Mesenchymal stem cell (in vitro differentiated cells and primary cell): Measurements from ENCODE around the gene VSIG4.

Source experiments
- DNase-seq: peaks from one replicate; pipeline ENCODE4 v3.0.0-alpha.2; 2013
- H2AFZ ChIP-seq: one replicate; pipeline ENCODE4 v1.6.1; 2013; ENCODE audit warnings: low read depth, mild to moderate bottlenecking, control low read depth, inconsistent platforms, low read length, moderate library complexity
- H2AK5ac ChIP-seq: 2 replicates; pipeline ENCODE4 v1.6.1; 2013; ENCODE audit warnings: low read length, moderate library complexity, mild to moderate bottlenecking, inconsistent platforms; ENCODE audit not compliant: severe bottlenecking
- H2BK120ac ChIP-seq: one replicate; pipeline ENCODE4 v1.6.1; 2013; ENCODE audit warnings: low read depth, mild to moderate bottlenecking, inconsistent platforms, low read length, moderate library complexity
- H2BK12ac ChIP-seq, 2 experiments: one replicate each; pipeline ENCODE4 v1.6.1; 2013; ENCODE audit warnings: inconsistent platforms in 2 of 2, low read length in 2 of 2, mild to moderate bottlenecking in 2 of 2, moderate library complexity in 2 of 2, control low read depth in 1 of 2
- H2BK15ac ChIP-seq: one replicate; pipeline ENCODE4 v1.6.1; 2013; ENCODE audit warnings: mild to moderate bottlenecking, low read depth, inconsistent platforms; ENCODE audit not compliant: poor library complexity, severe bottlenecking
- H2BK5ac ChIP-seq: 2 replicates; pipeline ENCODE4 v1.6.1; 2013; ENCODE audit warnings: low read depth, mild to moderate bottlenecking, low read length, control low read depth, inconsistent platforms; ENCODE audit not compliant: poor library complexity, severe bottlenecking
- H3K14ac ChIP-seq, 2 experiments: one replicate each; pipeline ENCODE4 v1.6.1; 2013; ENCODE audit warnings: inconsistent platforms in 2 of 2, low read length in 2 of 2, control low read depth in 1 of 2, mild to moderate bottlenecking in 1 of 2, moderate library complexity in 1 of 2
- H3K18ac ChIP-seq, 2 experiments: one replicate each; pipeline ENCODE4 v1.6.1; 2013; ENCODE audit warnings: inconsistent platforms in 2 of 2, low read length in 2 of 2, control low read depth in 1 of 2, low read depth in 1 of 2, mild to moderate bottlenecking in 1 of 2
- H3K23ac ChIP-seq, 2 experiments: one replicate each; pipeline ENCODE4 v1.6.1; 2013; ENCODE audit warnings: inconsistent platforms in 2 of 2, low read length in 2 of 2, mild to moderate bottlenecking in 2 of 2, moderate library complexity in 2 of 2, control low read depth in 1 of 2
- H3K27ac ChIP-seq: 2 replicates; pipeline ENCODE4 v1.5.1; 2013; ENCODE audit warnings: mild to moderate bottlenecking, moderate library complexity, low read length, control low read depth, inconsistent platforms; ENCODE audit not compliant: poor library complexity, severe bottlenecking
- H3K27me3 ChIP-seq, 2 experiments: 2 replicates each; pipeline versions ENCODE4 v1.6.1 to v1.7.0; 2013; ENCODE audit warnings: low read length in 2 of 2, mild to moderate bottlenecking in 2 of 2, moderate library complexity in 2 of 2, control low read depth in 1 of 2, inconsistent platforms in 1 of 2; ENCODE audit not compliant: control insufficient read depth in 1 of 2, insufficient read depth in 1 of 2
- H3K36me3 ChIP-seq, 2 experiments: 2 replicates each; pipeline versions ENCODE4 v1.6.1 to v1.7.0; 2013; ENCODE audit warnings: low read length in 2 of 2, control low read depth in 1 of 2, inconsistent platforms in 1 of 2, low read depth in 1 of 2, mild to moderate bottlenecking in 1 of 2; ENCODE audit not compliant: insufficient read depth in 2 of 2, control insufficient read depth in 1 of 2
- H3K4ac ChIP-seq, 2 experiments: one replicate each; pipeline ENCODE4 v1.6.1; 2013; ENCODE audit warnings: inconsistent platforms in 2 of 2, low read length in 2 of 2, mild to moderate bottlenecking in 2 of 2, moderate library complexity in 2 of 2, control low read depth in 1 of 2, low read depth in 1 of 2
- H3K4me1 ChIP-seq: 2 replicates; pipeline ENCODE4 v1.6.1; 2013; ENCODE audit warnings: low read depth, low read length, control low read depth; ENCODE audit not compliant: control insufficient read depth, insufficient read depth
- H3K4me2 ChIP-seq: 2 replicates; pipeline ENCODE4 v1.6.1; 2013; ENCODE audit warnings: low read length, mild to moderate bottlenecking, inconsistent platforms; ENCODE audit not compliant: poor library complexity, severe bottlenecking
- H3K4me3 ChIP-seq, 2 experiments: 2 replicates each; pipeline versions ENCODE4 v1.5.1 to v1.7.0; 2013; ENCODE audit warnings: low read length in 2 of 2, mild to moderate bottlenecking in 2 of 2, control low read depth in 1 of 2, low read depth in 1 of 2; ENCODE audit not compliant: insufficient read depth in 1 of 2
- H3K79me1 ChIP-seq: replicated peaks from 2 replicates; pipeline ENCODE4 v1.6.1; 2013; ENCODE audit warnings: mild to moderate bottlenecking, control low read depth, low read length, inconsistent platforms; ENCODE audit not compliant: poor library complexity, severe bottlenecking
- H3K9ac ChIP-seq: 2 replicates; pipeline ENCODE4 v1.7.0; 2013; ENCODE audit warnings: mild to moderate bottlenecking, low read length, moderate library complexity
- H3K9me3 ChIP-seq: 2 replicates; pipeline ENCODE4 v1.7.0; 2013; ENCODE audit warnings: mild to moderate bottlenecking, low read length; ENCODE audit not compliant: control insufficient read depth
- H4K8ac ChIP-seq: one replicate; pipeline ENCODE4 v1.6.1; 2013; ENCODE audit warnings: inconsistent platforms, mild to moderate bottlenecking, low read length, moderate library complexity
- H4K91ac ChIP-seq: one replicate; pipeline ENCODE4 v1.6.1; 2013; ENCODE audit warnings: mild to moderate bottlenecking, low read length, inconsistent platforms
- WGBS: methylation state at CpG from one replicate; pipeline ENCODE4 v1.1.7; 2013; ENCODE audit warnings: mixed read lengths; 5-methylcytosine and 5-hydroxymethylcytosine counted together

The VSIG4 gene

DNA sequence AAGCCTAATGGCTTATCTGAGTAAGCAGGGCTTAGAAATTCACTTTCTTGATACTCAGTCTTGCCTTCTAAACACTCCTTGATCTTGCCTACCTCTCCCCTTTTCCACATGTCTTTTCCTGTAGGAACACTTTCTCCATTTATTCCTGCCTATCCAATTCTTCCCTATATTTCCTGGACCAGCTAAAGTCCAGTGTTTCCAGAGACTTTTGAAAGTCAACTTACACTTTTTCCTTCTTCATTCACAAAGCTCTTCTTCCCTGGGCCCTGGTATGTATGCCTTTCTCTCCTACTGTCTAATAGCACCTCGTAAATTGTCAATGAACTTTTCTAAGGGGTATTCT lies 20.6 kb downstream of the VSIG4 start:
- H4K8ac ChIP-seq, result no peak overlapping the region
- no peaks in the 10 kb centered on the region for H3K36me3 ChIP-seq
- no peak overlapping the region for H2BK15ac ChIP-seq
- H4K91ac ChIP-seq, result no peak overlapping the region
- H3K9ac ChIP-seq, result no peak overlapping the region
- H3K23ac ChIP-seq, result no peak overlapping the region
- H3K4me1 ChIP-seq, result no peaks in the 10 kb centered on the region
- H2BK120ac ChIP-seq, result no peak overlapping the region
- WGBS, result no CpG with 5 or more reads among the region's 1 CpG
- no peak overlapping the region for H2AK5ac ChIP-seq
- no peak overlapping the region for H2AFZ ChIP-seq
- peaks cover 0 to 41% of the 10 kb centered on the region in 2 experiments for H3K27me3 ChIP-seq
- no peak overlapping the region for H2BK12ac ChIP-seq
- no peak overlapping the region for H2BK5ac ChIP-seq
- H3K18ac ChIP-seq, result no peak overlapping the region
- no peak overlapping the region for H3K4me2 ChIP-seq
- no peak overlapping the region for H3K27ac ChIP-seq
- H3K9me3 ChIP-seq, result no peaks in the 10 kb centered on the region
- no peak overlapping the region for H3K14ac ChIP-seq
- no peak for DNase-seq
- no peak overlapping the region for H3K4me3 ChIP-seq
- no peak overlapping the region for H3K4ac ChIP-seq
- no peaks in the 10 kb centered on the region for H3K79me1 ChIP-seq

DNA sequence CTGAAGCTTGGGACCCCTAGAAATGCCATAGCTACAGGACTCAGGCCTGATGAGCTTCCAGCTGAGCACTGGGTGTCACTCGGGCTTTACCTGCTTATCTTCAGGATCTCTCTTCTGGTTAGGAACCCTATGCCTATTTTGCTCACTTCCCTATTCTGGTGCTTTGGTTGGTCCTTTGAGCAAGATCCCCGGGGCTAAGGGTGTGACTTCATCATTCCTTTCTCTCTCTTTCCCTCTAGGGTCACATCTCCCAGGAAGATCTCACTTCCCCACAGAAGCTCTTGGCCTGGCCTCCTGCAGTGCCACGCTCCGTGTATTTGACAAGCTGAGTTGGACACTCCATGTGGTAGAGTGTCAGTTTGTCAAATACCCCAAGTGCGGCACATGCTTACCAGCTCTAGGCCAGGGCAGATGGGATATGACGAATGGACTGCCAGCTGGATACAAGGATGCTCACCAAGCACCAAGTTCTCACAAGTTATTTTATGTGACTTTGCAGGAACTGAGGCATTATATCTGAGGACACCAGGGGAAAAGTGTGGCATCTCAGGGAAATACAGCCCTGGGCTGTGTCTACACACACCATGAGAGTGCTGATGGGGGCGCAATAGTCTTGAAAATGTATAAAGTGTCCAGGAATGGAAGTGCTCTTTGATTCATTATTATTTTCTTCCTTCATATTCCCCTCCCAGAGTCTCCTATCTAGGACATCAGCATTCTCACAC lies 21.1 kb downstream of the VSIG4 start:
- no peak overlapping the region for H3K4ac ChIP-seq
- H2BK15ac ChIP-seq, result no peak overlapping the region
- H4K8ac ChIP-seq, result no peak overlapping the region
- no peak overlapping the region for H3K27ac ChIP-seq
- H3K36me3 ChIP-seq, result no peaks in the 10 kb centered on the region
- WGBS, result 92% methylated on average over 5 of the region's 7 CpGs
- no peaks in the 10 kb centered on the region for H3K4me1 ChIP-seq
- H2BK12ac ChIP-seq, result no peak overlapping the region
- H2AK5ac ChIP-seq, result no peak overlapping the region
- peaks cover 0 to 44% of the 10 kb centered on the region in 2 experiments for H3K27me3 ChIP-seq
- no peak overlapping the region for H3K18ac ChIP-seq
- H2BK5ac ChIP-seq, result no peak overlapping the region
- no peak overlapping the region for H3K14ac ChIP-seq
- H3K4me3 ChIP-seq, result no peak overlapping the region
- H3K9ac ChIP-seq, result no peak overlapping the region
- no peak overlapping the region for H3K23ac ChIP-seq
- H4K91ac ChIP-seq, result no peak overlapping the region
- no peaks in the 10 kb centered on the region for H3K9me3 ChIP-seq
- H2BK120ac ChIP-seq, result no peak overlapping the region
- H2AFZ ChIP-seq, result no peak overlapping the region
- no peak for DNase-seq
- H3K4me2 ChIP-seq, result no peak overlapping the region
- no peaks in the 10 kb centered on the region for H3K79me1 ChIP-seq

DNA sequence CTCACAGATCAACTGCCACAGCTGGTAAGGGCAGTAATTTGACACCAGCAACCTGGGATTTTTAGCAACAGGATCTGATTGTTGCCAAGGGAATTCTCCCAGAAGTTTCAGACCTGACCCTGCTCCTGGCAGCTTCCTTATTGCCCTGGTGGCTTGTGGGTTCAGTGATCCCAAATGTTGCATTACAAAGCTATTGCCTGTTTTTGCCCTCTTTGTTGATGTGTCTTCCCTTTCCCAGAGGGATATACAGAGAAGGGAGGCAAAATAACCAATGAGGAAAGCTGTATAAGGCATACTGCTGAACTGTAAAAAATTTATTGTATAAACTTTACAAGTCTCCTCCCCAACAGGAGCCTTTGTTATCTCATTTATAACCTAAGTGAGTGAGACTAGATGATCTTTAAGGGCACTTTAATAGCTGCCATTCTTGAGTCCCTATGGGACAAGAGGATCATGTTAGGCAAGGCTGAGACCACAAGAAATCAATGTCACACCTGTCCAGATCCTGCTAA lies 22.2 kb downstream of the VSIG4 start:
- Histone ChIP-seq H3K36me3 (no peaks in the 10 kb centered on the region), H3K9ac (no peak overlapping the region), H3K4me1 (no peaks in the 10 kb centered on the region), H2AFZ (no peak overlapping the region), H3K4me2 (no peak overlapping the region), H4K91ac (no peak overlapping the region), H3K4me3 (no peak overlapping the region), H3K14ac (no peak overlapping the region), H3K9me3 (no peaks in the 10 kb centered on the region), H4K8ac (no peak overlapping the region), H3K23ac (no peak overlapping the region), H3K79me1 (no peaks in the 10 kb centered on the region), H3K4ac (no peak overlapping the region), H2AK5ac (no peak overlapping the region), H2BK120ac (no peak overlapping the region), H2BK12ac (no peak overlapping the region), H3K27ac (no peak overlapping the region), H2BK5ac (no peak overlapping the region), H3K18ac (no peak overlapping the region), H2BK15ac (no peak overlapping the region), H3K27me3 (peaks cover 0 to 43% of the 10 kb centered on the region in 2 experiments)
- DNase-seq, result no peak

DNA sequence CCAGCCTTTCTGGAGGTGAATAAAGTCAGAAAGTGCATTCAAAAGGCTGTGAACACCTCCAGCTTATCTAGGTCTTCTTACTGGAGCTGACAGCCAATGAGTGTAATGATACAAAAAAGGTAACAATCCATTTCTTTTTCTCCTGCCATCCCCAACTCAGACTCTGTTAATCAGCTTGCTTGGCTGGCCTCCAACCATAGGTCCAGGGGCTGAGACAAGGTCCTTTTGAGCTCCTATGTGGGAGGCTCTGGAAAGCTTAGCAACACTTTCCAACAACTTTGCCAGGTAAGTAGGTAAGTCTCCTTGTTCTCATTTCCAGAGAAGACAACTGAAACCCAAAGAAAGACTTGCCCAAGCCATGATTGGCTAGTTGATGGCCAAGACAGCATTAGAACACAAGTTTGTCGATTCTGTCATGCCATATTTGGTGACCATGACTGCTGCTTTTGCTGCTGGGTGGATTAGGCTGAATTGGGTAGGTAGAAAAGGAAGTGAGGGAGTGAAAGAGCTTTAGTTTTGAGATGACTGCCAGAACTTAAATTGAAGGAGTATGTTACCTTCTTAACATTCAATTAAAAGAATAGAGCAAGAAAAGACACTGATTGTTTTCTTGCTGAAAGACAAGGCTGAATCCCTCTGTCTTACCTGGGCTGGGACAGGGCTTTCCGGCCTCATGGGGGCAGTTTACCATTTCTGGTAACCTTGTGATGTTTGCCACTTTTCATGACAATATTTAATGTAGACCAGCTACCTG lies 22.8 kb downstream of the VSIG4 start:
- H3K27me3 ChIP-seq, result peaks cover 0 to 48% of the 10 kb centered on the region in 2 experiments
- DNase-seq, result no peak
- H4K91ac ChIP-seq, result no peak overlapping the region
- no peaks in the 10 kb centered on the region for H3K79me1 ChIP-seq
- H3K4ac ChIP-seq, result no peak overlapping the region
- H3K23ac ChIP-seq, result no peak overlapping the region
- H2BK5ac ChIP-seq, result no peak overlapping the region
- H2AK5ac ChIP-seq, result no peak overlapping the region
- H3K18ac ChIP-seq, result no peak overlapping the region
- no peak overlapping the region for H3K27ac ChIP-seq
- H4K8ac ChIP-seq, result no peak overlapping the region
- H2BK120ac ChIP-seq, result no peak overlapping the region
- 51% methylated on average over 2 of the region's 2 CpGs for WGBS
- no peak overlapping the region for H3K14ac ChIP-seq
- no peak overlapping the region for H3K4me3 ChIP-seq
- H3K36me3 ChIP-seq, result no peaks in the 10 kb centered on the region
- H3K4me2 ChIP-seq, result no peak overlapping the region
- H3K4me1 ChIP-seq, result no peaks in the 10 kb centered on the region
- no peaks in the 10 kb centered on the region for H3K9me3 ChIP-seq
- H2BK12ac ChIP-seq, result no peak overlapping the region
- H2AFZ ChIP-seq, result no peak overlapping the region
- no peak overlapping the region for H3K9ac ChIP-seq
- H2BK15ac ChIP-seq, result no peak overlapping the region
